Psoas muscle (tissue), 8 donors: ENCODE results near the gene FBXO2. TPM values are rescaled to one million over a fixed set of nuclear protein-coding genes. Genes with fewer than 3 reads are reported as not detected.

Experiments used
- ATAC-seq, 4 donors: fragments of 200-7000 bp; cut with Tn5 transposase; one replicate each; pipeline ENCODE4 v1.9.1; 2020; ENCODE audit warnings: moderate library complexity in 3 of 4, mild to moderate bottlenecking in 2 of 4
- DNase-seq, 2 donors: peaks; one replicate each; pipeline ENCODE4 v3.0.0-alpha.2; 2020
- H3K27ac ChIP-seq: fragments of 200-600 bp; one replicate; pipeline ENCODE4 v1.8.0; 2022
- H3K27me3 ChIP-seq, 3 donors: fragments of 200-600 bp in 1 of 3; one replicate each; pipeline versions ENCODE4 v1.6.1 to v1.8.0; 2013 to 2022; ENCODE audit warnings: low read length in 2 of 3, mild to moderate bottlenecking in 2 of 3, moderate library complexity in 1 of 3; ENCODE audit not compliant: insufficient read depth in 3 of 3
- H3K36me3 ChIP-seq, 2 donors: fragments of 200-600 bp in 1 of 2; one replicate each; pipeline versions ENCODE4 v1.6.1 to v1.8.0; 2013 to 2022; ENCODE audit warnings: low read depth in 1 of 2, mild to moderate bottlenecking in 1 of 2, moderate library complexity in 1 of 2; ENCODE audit not compliant: insufficient read depth in 1 of 2
- H3K4me1 ChIP-seq: fragments of 200-600 bp; one replicate; pipeline ENCODE4 v1.8.0; 2022
- H3K4me3 ChIP-seq: fragments of 200-600 bp; one replicate; pipeline ENCODE4 v1.8.0; 2022; ENCODE audit warnings: mild to moderate bottlenecking
- H3K9me3 ChIP-seq: fragments of 200-600 bp; one replicate; pipeline ENCODE4 v1.8.0; 2022
- CTCF ChIP-seq: fragments of 200-600 bp; IDR thresholded peaks from one replicate; pipeline ENCODE4 v1.8.0; 2022; ENCODE audit warnings: antibody characterized with exemption
- WGBS, 3 donors: extraction: QIAGEN DNeasy Blood & Tissue Kit; methylation state at CpG; one replicate each; pipeline versions ENCODE4 v1.1.6 to v1.1.7; 2013; 5-methylcytosine and 5-hydroxymethylcytosine counted together
- intact Hi-C, 2 donors: fragments of 100-400 bp; cut with DNase I; formaldehyde crosslinking; loops; one replicate each; pipeline versions ENCODE4 v1.11.0 to v1.14.2; 2022
- polyA plus RNA-seq, 3 donors: library from polyadenylated mRNA; stranded (reverse); fragments of 200-250 nt; gene quantifications; one replicate each; pipeline ENCODE4 v1.2.3, GENCODE V29; 2013
- total RNA-seq, 4 donors: library from RNA; stranded (reverse); fragmentation: NEBNext Ultra II Directional in 2 of 4; extraction: Animal tissue kit (Norgen Biotek cat#: 25700) in 2 of 4; gene quantifications; one replicate each; pipeline versions ENCODE4 v1.2.1 to v1.2.4, GENCODE V29; 2021 to 2023
- donor health status: healthy with polysubstance abuse.
- donor health status: DM: no; HTN: no; CAD: no; lungs with moderate emphysema.
- donor health status: Bipolar disorder and iron deficiency.
- donor health status: healthy.
- donor health status: DM: yes; HTN: yes; CAD: no.
- donor health status: DM: no; HTN: no; CAD: no.
- donor health status: DM: no; HTN: no; CAD: no.
- donor health status: DM: yes; HTN: yes; CAD: no.

Gene FBXO2
- total and polyA plus RNA-seq, 7 donors: 0.35 to 20.9 (median 1.2) TPM

- intact Hi-C loops: no loop called here
- peak in 3 of 4 donors; percentile 48 to 74 (median 61) for ATAC-seq
- H3K36me3 ChIP-seq: no peaks in the 10 kb centered on the region
- 16 to 32% (median 23%) methylated on average over 7 of the region's 7 CpGs for WGBS, 3 donors
- no peaks in the 10 kb centered on the region for H3K4me1 ChIP-seq
- DNase-seq: no peak
- H3K4me3 ChIP-seq: no peak overlapping the region
- no peaks in the 10 kb centered on the region for H3K9me3 ChIP-seq
- TF ChIP-seq CTCF: no peak
- no peak overlapping the region for H3K27ac ChIP-seq
- H3K27me3 ChIP-seq: peaks cover 0 to 74% (median 10%) of the 10 kb centered on the region in 3 donors
Measured at GRCh38 chr1:11617314-11617713, 36.9 kb downstream of the FBXO2 start.

- H3K4me1 ChIP-seq: no peaks in the 10 kb centered on the region
- DNase-seq: no peak
- no peak for ATAC-seq
- TF ChIP-seq CTCF: no peak
- 19 to 28% (median 19%) methylated on average over 7 of the region's 7 CpGs for WGBS, 3 donors
- H3K27ac ChIP-seq: no peak overlapping the region
- no peaks in the 10 kb centered on the region for H3K9me3 ChIP-seq
- H3K27me3 ChIP-seq: peaks cover 0 to 74% (median 10%) of the 10 kb centered on the region in 3 donors
- H3K36me3 ChIP-seq: no peaks in the 10 kb centered on the region
- no peak overlapping the region for H3K4me3 ChIP-seq
- intact Hi-C loops: no loop called here
Measured at GRCh38 chr1:11616766-11617165, 37.5 kb downstream of the FBXO2 start.

GRCh38 chr1:11615090-11615489 lies 39.1 kb downstream of the FBXO2 start:
- 38 to 45% (median 39%) methylated on average over 16 of the region's 16 CpGs for WGBS, 3 donors
- ATAC-seq: no peak
- TF ChIP-seq CTCF: no peak

GRCh38 chr1:11613347-11613746 lies 40.9 kb downstream of the FBXO2 start:
- DNase-seq (no peak), ATAC-seq (no peak)
- no peaks in the 10 kb centered on the region for H3K36me3 ChIP-seq
- 81 to 90% (median 88%) methylated on average over 5 of the region's 5 CpGs for WGBS, 3 donors
- H3K4me1 ChIP-seq: no peaks in the 10 kb centered on the region
- TF ChIP-seq CTCF: no peak
- no peak overlapping the region for H3K27ac ChIP-seq
- peaks cover 0 to 43% (median 6%) of the 10 kb centered on the region in 3 donors for H3K27me3 ChIP-seq
- no peak overlapping the region for H3K4me3 ChIP-seq
- intact Hi-C loops: no loop called here
- H3K9me3 ChIP-seq: no peaks in the 10 kb centered on the region

More at GRCh38 chr1:11615090-11615489, 39.1 kb downstream of the FBXO2 start:
- Histone ChIP-seq H3K9me3 (no peaks in the 10 kb centered on the region), H3K27me3 (peaks cover 0 to 58% (median 6%) of the 10 kb centered on the region in 3 donors), H3K36me3 (no peaks in the 10 kb centered on the region), H3K27ac (no peak overlapping the region), H3K4me1 (no peaks in the 10 kb centered on the region), H3K4me3 (no peak overlapping the region)
- DNase-seq: no peak
- intact Hi-C loops: no loop called here

GRCh38 chr1:11611638-11612327 lies 42.4 kb downstream of the FBXO2 start:
- Histone ChIP-seq H3K9me3 (no peaks in the 10 kb centered on the region), H3K27me3 (peaks cover 0 to 37% (median 4%) of the 10 kb centered on the region in 3 donors), H3K36me3 (no peaks in the 10 kb centered on the region), H3K4me3 (no peak overlapping the region), H3K27ac (no peak overlapping the region), H3K4me1 (no peaks in the 10 kb centered on the region)
- intact Hi-C loops: no loop called here
- 32 to 36% (median 33%) methylated on average over 7 of the region's 7 CpGs for WGBS, 3 donors
- no peak for ATAC-seq
- no peak for TF ChIP-seq CTCF
- DNase-seq: no peak
